GM21825 (cell line): ENCODE data around the gene EML4.
"Not testable (repeated sequence)": the region's sequence is repeated elsewhere in the genome, so short reads cannot be mapped to it uniquely, and the experiment has no call there.

Experiments
- ATAC-seq: cut with Tn5 transposase; IDR thresholded peaks from one replicate; pipeline ENCODE4 v1.9.1; 2021; ENCODE audit warnings: mild to moderate bottlenecking, moderate library complexity; ENCODE audit not compliant: unreplicated experiment

The EML4 gene

GRCh38 chr2:42372474-42373200 is 203.5 kb downstream of the EML4 start:
- no peak for ATAC-seq

GRCh38 chr2:42376758-42377157 is 207.6 kb downstream of the EML4 start:
- ATAC-seq: no peak

- ATAC-seq: no peak
Observed at GRCh38 chr2:42378415-42378814, 209.3 kb downstream of the EML4 start.

- ATAC-seq: not testable (repeated sequence)
Observed at GRCh38 chr2:42380026-42380425, 210.9 kb downstream of the EML4 start.

- ATAC-seq: no peak
Observed at GRCh38 chr2:42382144-42382543, 213.0 kb downstream of the EML4 start.
